IMR-90 (cell line): ENCODE results near the gene GPRIN3. TPM values are rescaled to one million over a fixed set of nuclear protein-coding genes. Genes with fewer than 3 reads are reported as not detected.

Experiments used
- ATAC-seq: fragments of 200-7000 bp; cut with Tn5 transposase; 2 replicates; pipeline ENCODE4 v1.9.1; 2020; ENCODE audit warnings: low read depth, mild to moderate bottlenecking, moderate library complexity
- BruUV-seq: library from RNA; stranded (reverse); fragments of 400-500 nt; replicated peaks from 2 replicates; lab custom pipeline; 2021; lab: Mats Ljungman, UMichigan
- CTCF ChIA-PET: fragments of 300-600 bp; formaldehyde crosslinking; extraction: SDS; loops from one replicate; lab custom pipeline; 2021; ENCODE audit warnings: antibody characterized with exemption; lab: Yijun Ruan, JAX
- POLR2A ChIA-PET: fragments of 300-600 bp; sonication (Branson Sonifier 250); formaldehyde crosslinking; loops from one replicate; lab custom pipeline; 2022; ENCODE audit warnings: antibody characterized with exemption; ENCODE audit not compliant: unreplicated experiment; lab: Charles Lee
- DNase-seq: peaks from one replicate; pipeline ENCODE4 v3.0.0; 2013
- H2AFZ ChIP-seq: replicated peaks from 2 replicates; pipeline ENCODE3; 2013; ENCODE audit warnings: low read length, mild to moderate bottlenecking; ENCODE audit not compliant: poor library complexity
- H2AK5ac ChIP-seq: 2 replicates; pipeline ENCODE4 v1.6.1; 2013; ENCODE audit warnings: low read depth, low read length, inconsistent platforms
- H2AK9ac ChIP-seq: replicated peaks from 2 replicates; pipeline ENCODE3; 2013; ENCODE audit warnings: mild to moderate bottlenecking, low read depth, low read length, moderate library complexity; ENCODE audit not compliant: poor library complexity
- H2BK120ac ChIP-seq: 2 replicates; pipeline ENCODE4 v1.6.1; 2013; ENCODE audit warnings: low read depth, low read length, inconsistent platforms
- H2BK15ac ChIP-seq: 3 replicates; pipeline ENCODE4 v1.6.1; 2013; ENCODE audit warnings: low read depth, low read length, inconsistent platforms
- H2BK20ac ChIP-seq: 2 replicates; pipeline ENCODE4 v1.6.1; 2013; ENCODE audit warnings: low read depth, mild to moderate bottlenecking, inconsistent platforms, low read length, moderate library complexity
- H2BK5ac ChIP-seq: 2 replicates; pipeline ENCODE4 v1.6.1; 2013; ENCODE audit warnings: mild to moderate bottlenecking, low read depth, low read length, inconsistent platforms; ENCODE audit not compliant: poor library complexity, severe bottlenecking
- H3K14ac ChIP-seq: replicated peaks from 2 replicates; pipeline ENCODE4 v1.6.1; 2013; ENCODE audit warnings: low read depth, low read length, inconsistent platforms
- H3K18ac ChIP-seq: 2 replicates; pipeline ENCODE4 v1.6.1; 2013; ENCODE audit warnings: low read depth, low read length, control low read depth
- H3K23ac ChIP-seq: 2 replicates; pipeline ENCODE4 v1.6.1; 2013; ENCODE audit warnings: low read depth, low read length, inconsistent platforms
- H3K27ac ChIP-seq: 2 replicates; pipeline ENCODE4 v1.5.1; 2013; ENCODE audit warnings: mild to moderate bottlenecking, control low read depth, low read length; ENCODE audit not compliant: insufficient read depth
- H3K27me3 ChIP-seq: 2 replicates; pipeline ENCODE4 v1.6.1; 2013; ENCODE audit warnings: low read length; ENCODE audit not compliant: control insufficient read depth, insufficient read depth
- H3K36me3 ChIP-seq: 2 replicates; pipeline ENCODE4 v1.6.1; 2013; ENCODE audit warnings: low read length, mixed read lengths; ENCODE audit not compliant: control insufficient read depth, insufficient read depth
- H3K4ac ChIP-seq: 2 replicates; pipeline ENCODE4 v1.6.1; 2013; ENCODE audit warnings: low read depth, low read length, inconsistent platforms
- H3K4me1 ChIP-seq: 2 replicates; pipeline ENCODE4 v1.6.1; 2013; ENCODE audit warnings: low read length, mixed read lengths; ENCODE audit not compliant: control insufficient read depth, insufficient read depth
- H3K4me2 ChIP-seq: 2 replicates; pipeline ENCODE4 v1.6.1; 2013; ENCODE audit warnings: low read depth, mild to moderate bottlenecking, control low read depth, low read length, moderate library complexity
- H3K4me3 ChIP-seq: 2 replicates; pipeline ENCODE4 v1.5.1; 2013; ENCODE audit warnings: low read depth, mild to moderate bottlenecking, control low read depth, low read length, moderate library complexity; ENCODE audit not compliant: insufficient read depth
- H3K56ac ChIP-seq: 2 replicates; pipeline ENCODE4 v1.6.1; 2013; ENCODE audit warnings: low read length, inconsistent platforms; ENCODE audit not compliant: insufficient read depth; ENCODE audit errors: extremely low read depth
- H3K79me1 ChIP-seq, 2 experiments: 2 replicates each; pipeline ENCODE4 v1.6.1; 2013; ENCODE audit warnings: low read length in 2 of 2, inconsistent platforms in 1 of 2, low read depth in 1 of 2
- H3K9ac ChIP-seq: 2 replicates; pipeline ENCODE4 v1.6.1; 2013; ENCODE audit warnings: low read depth, low read length, control low read depth
- H3K9me1 ChIP-seq: 2 replicates; pipeline ENCODE4 v1.6.1; 2013; ENCODE audit warnings: low read length, inconsistent platforms; ENCODE audit not compliant: insufficient read depth
- H3K9me3 ChIP-seq: 2 replicates; pipeline ENCODE4 v1.6.1; 2013; ENCODE audit warnings: low read length; ENCODE audit not compliant: control insufficient read depth, insufficient read depth
- H4K20me1 ChIP-seq: 2 replicates; pipeline ENCODE4 v1.6.1; 2013; ENCODE audit warnings: low read length, inconsistent platforms; ENCODE audit not compliant: insufficient read depth
- H4K5ac ChIP-seq: 2 replicates; pipeline ENCODE4 v1.6.1; 2013; ENCODE audit warnings: mild to moderate bottlenecking, low read depth, low read length, control low read depth
- H4K8ac ChIP-seq, 2 experiments: 2 replicates each; pipeline ENCODE4 v1.6.1; 2013; ENCODE audit warnings: low read depth in 2 of 2, low read length in 2 of 2, control low read depth in 1 of 2, inconsistent platforms in 1 of 2
- H4K91ac ChIP-seq: 2 replicates; pipeline ENCODE4 v1.6.1; 2013; ENCODE audit warnings: low read depth, low read length, inconsistent platforms; ENCODE audit not compliant: insufficient read depth
- CTCF ChIP-seq: conservative IDR thresholded peaks from 2 replicates; pipeline ENCODE4 v1.5.1; 2012; ENCODE audit warnings: mild to moderate bottlenecking, low read depth, low read length, improper control_type of control experiment
- NFE2L2 ChIP-seq: fragments of 150-350 bp; IDR thresholded peaks from 2 replicates; pipeline ENCODE4 v1.6.1; 2016; ENCODE audit warnings: low read depth, mild to moderate bottlenecking, low read length
- RAD21 ChIP-seq: IDR thresholded peaks from 2 replicates; pipeline ENCODE4 v1.6.1; 2012; ENCODE audit warnings: low read length, improper control_type of control experiment
- WGBS, 2 experiments: methylation state at CpG; one replicate each; pipeline versions ENCODE4 v1.1.5 to v1.1.7; 2013; ENCODE audit warnings: missing lambda C conversion rate in 2 of 2; ENCODE audit not compliant: insufficient read length in 1 of 2; ENCODE audit errors: extremely low coverage in 2 of 2; 5-methylcytosine and 5-hydroxymethylcytosine counted together
- dilution Hi-C: fragments of 300-500 bp; cut with HindIII; formaldehyde crosslinking; loops from one replicate; pipeline ENCODE4 v1.14.3; 2018; ENCODE audit warnings: low sequenced_read_pairs; ENCODE audit not compliant: unreplicated experiment
- in situ Hi-C: fragments of 300-500 bp; cut with MboI; formaldehyde crosslinking; loops from 3 replicates; pipeline ENCODE4 v1.14.3; 2019; ENCODE audit warnings: low sequenced_read_pairs, inconsistent platforms, mixed read lengths
- intact Hi-C: fragments of 100-400 bp; cut with micrococcal nuclease; formaldehyde crosslinking; loops from 2 replicates; pipeline ENCODE4 v1.10.0; 2022
- polyA plus RNA-seq, 3 experiments: library from polyadenylated mRNA; depleted of rRNA; stranded (reverse); fragments of >200 nt; gene quantifications; 2 replicates each; pipeline ENCODE4 v1.2.3, GENCODE V29; 2012; ENCODE audit warnings: low replicate concordance in 1 of 3
- total RNA-seq: library from RNA; depleted of rRNA; stranded (reverse); fragments of >200 nt; gene quantifications from 2 replicates; pipeline ENCODE4 v1.2.3, GENCODE V29; 2012

GPRIN3 gene
- total and polyA plus RNA-seq, 2 of the 4 experiments (the other 2 are of a cell fraction) = under 0.01 TPM; not detected in 1

DNA sequence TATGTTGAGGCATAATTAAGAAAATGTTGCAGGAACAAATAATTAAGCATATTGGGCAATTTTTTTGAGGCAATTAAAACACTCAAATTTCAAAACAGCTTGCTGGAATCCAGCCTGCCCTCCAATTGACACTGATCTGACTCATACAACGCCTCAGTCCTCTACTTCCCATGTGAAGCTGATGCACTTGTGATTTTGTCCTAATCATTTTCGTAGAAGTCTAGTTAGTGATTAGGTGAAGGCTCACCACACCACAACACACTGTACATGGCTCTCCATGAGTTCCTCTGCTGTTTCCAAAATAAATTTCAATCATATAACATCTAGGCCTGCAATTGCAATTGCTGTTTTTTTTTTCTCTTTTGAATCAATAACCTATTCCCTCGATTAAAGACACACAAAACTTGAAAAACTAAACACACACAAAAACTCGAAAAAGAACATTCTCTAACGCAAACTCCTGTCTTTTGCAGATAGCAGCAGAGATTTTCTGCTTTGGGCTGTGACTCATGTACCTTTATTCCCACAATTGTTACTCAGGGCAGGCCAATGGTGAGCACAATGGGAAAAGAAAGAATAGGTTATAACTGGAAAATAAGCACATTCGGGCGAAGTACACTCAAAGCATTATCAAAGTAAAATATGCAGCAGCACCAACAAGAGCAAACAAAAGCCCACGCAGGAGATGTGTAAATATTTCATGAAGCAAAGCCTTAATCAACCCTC, 1.7 kb downstream of the GPRIN3 start:
- H3K36me3 ChIP-seq = no peaks in the 10 kb centered on the region
- CTCF ChIA-PET = no interaction called here
- in situ Hi-C loops = no loop called here

More for the DNA sequence above, 1.7 kb downstream of the GPRIN3 start:
- peaks cover 2% of the 10 kb centered on the region; the same call in 1 of the 2 replicates for H3K4me1 ChIP-seq
- no peak for ATAC-seq
- intact Hi-C loops (no loop called here), dilution Hi-C loops (no loop called here)
- no peaks in the 10 kb centered on the region for H3K9me3 ChIP-seq
- peaks cover 22% of the 10 kb centered on the region for H3K27me3 ChIP-seq
- H3K9ac ChIP-seq = no peak overlapping the region
- no peak overlapping the region for H3K27ac ChIP-seq
- no peak overlapping the region for H2AFZ ChIP-seq
- no peak overlapping the region for H3K56ac ChIP-seq
- no peak overlapping the region for H2BK5ac ChIP-seq
- BruUV-seq = no TSS peak
- WGBS, 2 experiments = no CpG with 5 or more reads among the region's 8 CpGs
- no peak overlapping the region for H3K4me2 ChIP-seq
- no peak for TF ChIP-seq CTCF
- no peak for TF ChIP-seq RAD21
- no peak for TF ChIP-seq NFE2L2
- H2BK15ac ChIP-seq = no peak overlapping the region
- no peak overlapping the region for H4K8ac ChIP-seq
- no peaks in the 10 kb centered on the region for H4K20me1 ChIP-seq
- no peak overlapping the region for H3K14ac ChIP-seq
- DNase-seq = no peak
- no peak overlapping the region for H3K4ac ChIP-seq
- no peak overlapping the region for H4K91ac ChIP-seq
- H2AK9ac ChIP-seq = no peak overlapping the region
- H2AK5ac ChIP-seq = no peak overlapping the region
- no peak overlapping the region for H3K18ac ChIP-seq
- no peak overlapping the region for H3K4me3 ChIP-seq
- no peaks in the 10 kb centered on the region for H3K79me1 ChIP-seq
- no peak overlapping the region for H2BK20ac ChIP-seq
- no peak overlapping the region for H2BK120ac ChIP-seq
- POLR2A ChIA-PET = no interaction called here
- no peaks in the 10 kb centered on the region for H3K9me1 ChIP-seq
- H4K5ac ChIP-seq = no peak overlapping the region
- H3K23ac ChIP-seq = no peak overlapping the region
